22Rv1 (cell line): ENCODE data around the gene SLC35B2.

Source experiments
- ZFX ChIP-seq: fragments of 450-650 bp; IDR thresholded peaks from 2 replicates; pipeline ENCODE4 v1.6.1; 2017; ENCODE audit warnings: antibody characterized with exemption, borderline replicate concordance
- TF ChIP-seq, protein P1 (sequence below): fragments of 450-650 bp; IDR thresholded peaks from 2 replicates; pipeline ENCODE4 v1.5.1; 2017; ENCODE audit warnings: mild to moderate bottlenecking

GRCh38 chr6:44246663-44247337 lies 10.5 kb downstream of the SLC35B2 start, which contains the start of gene HSP90AB1:
- TF ChIP-seq, protein P1, sequence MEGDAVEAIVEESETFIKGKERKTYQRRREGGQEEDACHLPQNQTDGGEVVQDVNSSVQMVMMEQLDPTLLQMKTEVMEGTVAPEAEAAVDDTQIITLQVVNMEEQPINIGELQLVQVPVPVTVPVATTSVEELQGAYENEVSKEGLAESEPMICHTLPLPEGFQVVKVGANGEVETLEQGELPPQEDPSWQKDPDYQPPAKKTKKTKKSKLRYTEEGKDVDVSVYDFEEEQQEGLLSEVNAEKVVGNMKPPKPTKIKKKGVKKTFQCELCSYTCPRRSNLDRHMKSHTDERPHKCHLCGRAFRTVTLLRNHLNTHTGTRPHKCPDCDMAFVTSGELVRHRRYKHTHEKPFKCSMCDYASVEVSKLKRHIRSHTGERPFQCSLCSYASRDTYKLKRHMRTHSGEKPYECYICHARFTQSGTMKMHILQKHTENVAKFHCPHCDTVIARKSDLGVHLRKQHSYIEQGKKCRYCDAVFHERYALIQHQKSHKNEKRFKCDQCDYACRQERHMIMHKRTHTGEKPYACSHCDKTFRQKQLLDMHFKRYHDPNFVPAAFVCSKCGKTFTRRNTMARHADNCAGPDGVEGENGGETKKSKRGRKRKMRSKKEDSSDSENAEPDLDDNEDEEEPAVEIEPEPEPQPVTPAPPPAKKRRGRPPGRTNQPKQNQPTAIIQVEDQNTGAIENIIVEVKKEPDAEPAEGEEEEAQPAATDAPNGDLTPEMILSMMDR: no peak
- TF ChIP-seq ZFX: no peak
